ENCODE data around the gene FDX1.
A peak's percentile ranks its signal among the peaks of the same experiment; 100 is the strongest.

Gene FDX1

DNA sequence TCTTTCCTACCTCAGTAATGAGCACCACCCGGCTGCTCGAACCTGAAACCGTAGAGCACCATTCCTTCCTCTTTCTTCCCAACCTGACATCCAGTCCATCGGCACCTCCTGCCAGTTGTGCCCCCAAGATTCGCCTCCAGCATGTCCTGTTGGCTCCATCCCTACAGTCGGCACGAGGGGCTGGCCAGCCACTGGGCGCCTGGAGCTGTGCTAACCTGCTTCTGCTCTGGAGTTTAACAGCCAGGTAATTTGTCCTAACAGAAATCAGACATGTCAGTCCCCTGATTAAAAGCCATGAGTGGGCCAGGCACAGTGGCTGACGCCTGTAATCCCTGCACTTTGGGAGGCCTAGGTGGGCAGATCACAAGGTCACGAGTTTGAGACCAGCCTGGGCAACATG, 16.8 kb downstream of the FDX1 start:
- Histone ChIP-seq H3K4me1 (ENCODE audit: control insufficient read depth in 1 of 2, insufficient read depth in 2 of 2, low read length in 2 of 2) (no peaks in the 10 kb centered on the region), H3K4ac (ENCODE audit: low read depth, low read length) (no peak overlapping the region), H3K9ac (ENCODE audit: low read length) (no peak overlapping the region), H3K9me3 (ENCODE audit: insufficient read depth, low read depth, low read length) (no peaks in the 10 kb centered on the region), H4K8ac (ENCODE audit: low read depth, low read length) (no peak overlapping the region), H4K91ac (ENCODE audit: low read depth, low read length) (no peak overlapping the region), H3K79me1 (ENCODE audit: low read length) (no peaks in the 10 kb centered on the region), H2BK120ac (ENCODE audit: insufficient read depth, low read length, poor library complexity) (no peak overlapping the region), H2AFZ (ENCODE audit: insufficient read depth, low read length, poor library complexity) (no peak overlapping the region), H4K12ac (ENCODE audit: low read depth, low read length) (no peak overlapping the region), H2BK12ac (ENCODE audit: low read length) (no peak overlapping the region), H2AK5ac (ENCODE audit: low read length) (no peak overlapping the region), H2BK5ac (ENCODE audit: low read depth, low read length, poor library complexity) (no peak overlapping the region), H3K27me3 (ENCODE audit: insufficient read depth, low read length) (no peaks in the 10 kb centered on the region), H3K4me3 (ENCODE audit: low read depth, low read length) (no peak overlapping the region), H3K27ac (ENCODE audit: low read depth, low read length) (no peak overlapping the region), H3K4me2 (ENCODE audit: low read length) (no peak overlapping the region), H3K36me3 (ENCODE audit: control insufficient read depth in 1 of 2, insufficient read depth in 2 of 2, low read length in 2 of 2) (peaks cover 10 to 11% of the 10 kb centered on the region in 2 experiments), H3K79me2 (ENCODE audit: control insufficient read depth, insufficient read depth, low read length, poor library complexity) (no peaks in the 10 kb centered on the region), H3K14ac (ENCODE audit: low read length) (no peak overlapping the region), H3K18ac (ENCODE audit: low read length) (no peak overlapping the region), H3K23ac (ENCODE audit: low read length) (no peak overlapping the region)
- no peak for DNase-seq
- no CpG with 5 or more reads among the region's 10 CpGs for WGBS (ENCODE audit: extremely low coverage, insufficient coverage, insufficient read length)

DNA sequence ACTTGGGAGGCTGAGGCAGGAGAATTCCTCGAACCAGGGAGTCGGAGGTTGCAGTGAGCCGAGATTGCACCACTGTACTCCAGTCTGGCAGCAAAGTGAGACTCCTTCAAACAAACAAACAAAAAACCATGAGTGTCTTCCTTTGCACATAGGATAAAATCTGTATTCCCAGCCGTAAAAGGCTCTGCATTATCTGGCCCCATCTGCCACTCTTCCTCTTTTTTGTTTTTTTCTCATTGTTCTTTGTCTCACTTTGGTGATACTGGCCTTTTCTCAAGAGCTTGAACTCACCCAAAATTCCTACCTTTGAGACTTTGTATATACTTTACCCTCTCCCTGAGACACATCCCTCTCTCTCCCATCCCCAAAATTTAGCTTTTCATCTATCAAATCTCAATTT, 17.6 kb downstream of the FDX1 start:
- Histone ChIP-seq H2BK12ac (ENCODE audit: low read length) (no peak overlapping the region), H3K27me3 (ENCODE audit: insufficient read depth, low read length) (no peaks in the 10 kb centered on the region), H3K79me2 (ENCODE audit: control insufficient read depth, insufficient read depth, low read length, poor library complexity) (no peaks in the 10 kb centered on the region), H2AK5ac (ENCODE audit: low read length) (no peak overlapping the region), H3K79me1 (ENCODE audit: low read length) (no peaks in the 10 kb centered on the region), H3K36me3 (ENCODE audit: control insufficient read depth in 1 of 2, insufficient read depth in 2 of 2, low read length in 2 of 2) (peaks cover 5 to 7% of the 10 kb centered on the region in 2 experiments), H3K23ac (ENCODE audit: low read length) (no peak overlapping the region), H3K27ac (ENCODE audit: low read depth, low read length) (no peak overlapping the region), H4K8ac (ENCODE audit: low read depth, low read length) (no peak overlapping the region), H4K91ac (ENCODE audit: low read depth, low read length) (no peak overlapping the region), H3K9me3 (ENCODE audit: insufficient read depth, low read depth, low read length) (no peaks in the 10 kb centered on the region), H3K4me1 (ENCODE audit: control insufficient read depth in 1 of 2, insufficient read depth in 2 of 2, low read length in 2 of 2) (no peaks in the 10 kb centered on the region), H3K18ac (ENCODE audit: low read length) (no peak overlapping the region), H3K4me3 (ENCODE audit: low read depth, low read length) (no peak overlapping the region), H3K9ac (ENCODE audit: low read length) (no peak overlapping the region), H2BK5ac (ENCODE audit: low read depth, low read length, poor library complexity) (no peak overlapping the region), H3K4me2 (ENCODE audit: low read length) (no peak overlapping the region), H4K12ac (ENCODE audit: low read depth, low read length) (no peak overlapping the region), H3K4ac (ENCODE audit: low read depth, low read length) (no peak overlapping the region), H2AFZ (ENCODE audit: insufficient read depth, low read length, poor library complexity) (no peak overlapping the region), H3K14ac (ENCODE audit: low read length) (no peak overlapping the region), H2BK120ac (ENCODE audit: insufficient read depth, low read length, poor library complexity) (no peak overlapping the region)
- WGBS (ENCODE audit: extremely low coverage, insufficient coverage, insufficient read length) = no CpG with 5 or more reads among the region's 4 CpGs
- no peak for DNase-seq

DNA sequence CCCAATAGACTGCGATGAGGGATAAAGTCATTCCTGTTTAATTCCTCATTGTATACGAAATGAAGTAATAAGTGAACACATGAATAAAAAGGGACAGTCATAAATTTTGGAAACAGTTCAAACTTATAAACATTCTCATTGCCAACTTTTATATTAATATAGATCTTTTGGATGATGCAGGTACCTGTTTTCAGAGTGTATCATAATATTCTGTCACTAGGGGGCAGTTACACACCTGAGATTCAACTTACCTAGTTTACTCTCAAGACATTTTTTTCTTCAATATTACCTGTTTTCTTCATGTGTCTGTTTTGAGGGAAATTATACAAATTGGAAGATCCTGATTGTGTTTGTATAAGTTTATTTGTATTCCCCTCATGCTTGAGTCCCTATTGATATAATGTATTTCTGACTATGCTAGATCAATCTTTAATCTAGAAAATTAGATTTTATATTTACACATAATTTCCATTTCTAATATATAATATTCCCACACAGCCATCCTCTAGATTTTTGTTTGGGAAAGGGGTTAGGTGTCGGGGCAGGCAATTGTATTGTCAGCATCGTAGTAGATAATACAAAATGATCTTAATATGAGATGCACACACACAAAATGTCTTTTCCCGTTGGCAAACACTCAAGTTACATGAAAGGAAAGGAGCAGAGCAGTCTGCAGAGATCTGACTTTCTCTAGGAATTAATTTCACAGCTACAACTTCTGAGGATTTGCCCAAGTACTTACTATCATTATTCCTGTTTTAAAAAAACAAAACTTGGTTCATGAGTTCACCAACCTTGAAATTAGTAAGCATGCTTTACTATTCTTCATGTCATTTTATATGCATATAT, 18.4 kb downstream of the FDX1 start:
- DNase-seq = peak in 1 of 2 donors; percentile 59
- Histone ChIP-seq H2BK5ac (ENCODE audit: low read depth, low read length, poor library complexity) (no peak overlapping the region), H3K27ac (ENCODE audit: low read depth, low read length) (no peak overlapping the region), H3K4me1 (ENCODE audit: control insufficient read depth in 1 of 2, insufficient read depth in 2 of 2, low read length in 2 of 2) (no peaks in the 10 kb centered on the region), H3K27me3 (ENCODE audit: insufficient read depth, low read length) (no peaks in the 10 kb centered on the region), H3K23ac (ENCODE audit: low read length) (no peak overlapping the region), H4K8ac (ENCODE audit: low read depth, low read length) (no peak overlapping the region), H3K18ac (ENCODE audit: low read length) (no peak overlapping the region), H3K14ac (ENCODE audit: low read length) (no peak overlapping the region), H3K36me3 (ENCODE audit: control insufficient read depth in 1 of 2, insufficient read depth in 2 of 2, low read length in 2 of 2) (peaks cover 4 to 5% of the 10 kb centered on the region in 2 experiments), H3K4me2 (ENCODE audit: low read length) (no peak overlapping the region), H3K9ac (ENCODE audit: low read length) (no peak overlapping the region), H3K79me1 (ENCODE audit: low read length) (no peaks in the 10 kb centered on the region), H3K4me3 (ENCODE audit: low read depth, low read length) (no peak overlapping the region), H2BK120ac (ENCODE audit: insufficient read depth, low read length, poor library complexity) (no peak overlapping the region), H4K91ac (ENCODE audit: low read depth, low read length) (no peak overlapping the region), H2AK5ac (ENCODE audit: low read length) (no peak overlapping the region), H3K4ac (ENCODE audit: low read depth, low read length) (no peak overlapping the region), H4K12ac (ENCODE audit: low read depth, low read length) (no peak overlapping the region), H3K79me2 (ENCODE audit: control insufficient read depth, insufficient read depth, low read length, poor library complexity) (no peaks in the 10 kb centered on the region), H2AFZ (ENCODE audit: insufficient read depth, low read length, poor library complexity) (no peak overlapping the region), H2BK12ac (ENCODE audit: low read length) (no peak overlapping the region), H3K9me3 (ENCODE audit: insufficient read depth, low read depth, low read length) (no peaks in the 10 kb centered on the region)
- WGBS (ENCODE audit: extremely low coverage, insufficient coverage, insufficient read length) = no CpG with 5 or more reads among the region's 5 CpGs

DNA sequence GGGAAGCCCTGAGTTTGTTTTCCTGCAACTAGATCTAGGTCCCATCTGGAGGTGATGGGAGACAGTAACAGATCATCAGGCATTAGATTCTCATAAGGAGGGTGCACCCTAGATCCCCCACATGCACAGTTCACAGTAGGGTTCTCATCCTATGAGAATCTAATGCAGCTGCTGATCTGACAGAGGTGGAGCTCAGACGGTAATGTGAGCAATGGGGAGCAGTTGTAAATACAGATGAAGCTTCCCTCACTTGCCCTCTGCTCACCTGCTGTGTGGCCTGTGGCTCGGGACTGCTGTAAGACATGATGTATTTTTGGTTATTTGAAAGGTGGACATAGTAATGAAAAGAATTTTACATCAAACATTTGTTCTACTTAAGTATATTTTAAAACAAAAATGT, 20.5 kb downstream of the FDX1 start:
- no peak overlapping the region for H3K4ac ChIP-seq (ENCODE audit: low read depth, low read length)
- no peak overlapping the region for H4K91ac ChIP-seq (ENCODE audit: low read depth, low read length)
- H3K4me3 ChIP-seq (ENCODE audit: low read depth, low read length) = no peak overlapping the region
- no peaks in the 10 kb centered on the region for H3K79me1 ChIP-seq (ENCODE audit: low read length)
- no peak overlapping the region for H2BK5ac ChIP-seq (ENCODE audit: low read depth, low read length, poor library complexity)
- H3K36me3 ChIP-seq (ENCODE audit: control insufficient read depth in 1 of 2, insufficient read depth in 2 of 2, low read length in 2 of 2) = peaks cover 4 to 5% of the 10 kb centered on the region in 2 experiments
- H2AFZ ChIP-seq (ENCODE audit: insufficient read depth, low read length, poor library complexity) = no peak overlapping the region
- no peak overlapping the region for H2BK120ac ChIP-seq (ENCODE audit: insufficient read depth, low read length, poor library complexity)
- no peak overlapping the region for H2AK5ac ChIP-seq (ENCODE audit: low read length)
- DNase-seq = no peak
- no peaks in the 10 kb centered on the region for H3K79me2 ChIP-seq (ENCODE audit: control insufficient read depth, insufficient read depth, low read length, poor library complexity)
- no peak overlapping the region for H3K4me2 ChIP-seq (ENCODE audit: low read length)
- H3K23ac ChIP-seq (ENCODE audit: low read length) = peak overlapping the region; percentile 96
- H4K8ac ChIP-seq (ENCODE audit: low read depth, low read length) = no peak overlapping the region
- no peaks in the 10 kb centered on the region for H3K9me3 ChIP-seq (ENCODE audit: insufficient read depth, low read depth, low read length)
- H3K27me3 ChIP-seq (ENCODE audit: insufficient read depth, low read length) = no peaks in the 10 kb centered on the region
- no CpG with 5 or more reads among the region's 2 CpGs for WGBS (ENCODE audit: extremely low coverage, insufficient coverage, insufficient read length)
- no peak overlapping the region for H4K12ac ChIP-seq (ENCODE audit: low read depth, low read length)
- peak overlapping the region; percentile 61 for H3K9ac ChIP-seq (ENCODE audit: low read length)
- no peaks in the 10 kb centered on the region for H3K4me1 ChIP-seq (ENCODE audit: control insufficient read depth in 1 of 2, insufficient read depth in 2 of 2, low read length in 2 of 2)
- H3K18ac ChIP-seq (ENCODE audit: low read length) = no peak overlapping the region
- H3K14ac ChIP-seq (ENCODE audit: low read length) = no peak overlapping the region
- H3K27ac ChIP-seq (ENCODE audit: low read depth, low read length) = no peak overlapping the region
- no peak overlapping the region for H2BK12ac ChIP-seq (ENCODE audit: low read length)
